Erythroblast (primary cell): ENCODE results near the gene P3H2.

Experiments used
- GATA1 ChIP-seq: IDR thresholded peaks from 2 replicates; pipeline ENCODE4 v1.6.1; 2011; ENCODE audit warnings: low read depth, mild to moderate bottlenecking, control low read depth, low read length, moderate library complexity
- POLR2A ChIP-seq: IDR thresholded peaks from 2 replicates; pipeline ENCODE4 v1.6.1; 2011; ENCODE audit warnings: mild to moderate bottlenecking, low read length

DNA sequence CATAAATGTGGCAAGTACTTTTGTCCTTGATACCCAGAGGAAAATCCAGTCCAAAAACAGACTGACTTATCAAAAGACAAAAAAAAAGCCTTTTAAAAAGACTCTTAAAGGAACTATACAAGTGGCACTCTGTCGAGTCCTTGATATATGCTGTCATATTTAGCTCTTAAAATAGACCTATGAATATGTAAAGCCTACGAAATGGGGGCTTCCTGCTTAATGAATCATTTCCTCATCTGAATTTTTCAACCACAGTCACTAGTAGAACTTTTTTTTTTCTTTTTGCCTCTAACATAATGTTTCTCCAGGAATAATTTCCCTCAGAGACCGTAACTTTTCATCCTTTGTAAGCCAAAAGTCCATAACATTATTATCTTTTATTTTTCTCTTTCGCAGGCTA is 95.8 kb downstream of the P3H2 start:
- TF ChIP-seq POLR2A (no peak), GATA1 (no peak)
